Endothelial cell of hepatic sinusoid (primary cell): ENCODE results near the gene GRHL1.
"Not testable (repeated sequence)": the region's sequence is repeated elsewhere in the genome, so short reads cannot be mapped to it uniquely, and the experiment has no call there.

Source experiments
- in situ Hi-C: cut with HindIII; loops from 2 replicates; pipeline ENCODE4 v1.10.0; 2017; ENCODE audit warnings: low sequenced_read_pairs

The GRHL1 gene

DNA sequence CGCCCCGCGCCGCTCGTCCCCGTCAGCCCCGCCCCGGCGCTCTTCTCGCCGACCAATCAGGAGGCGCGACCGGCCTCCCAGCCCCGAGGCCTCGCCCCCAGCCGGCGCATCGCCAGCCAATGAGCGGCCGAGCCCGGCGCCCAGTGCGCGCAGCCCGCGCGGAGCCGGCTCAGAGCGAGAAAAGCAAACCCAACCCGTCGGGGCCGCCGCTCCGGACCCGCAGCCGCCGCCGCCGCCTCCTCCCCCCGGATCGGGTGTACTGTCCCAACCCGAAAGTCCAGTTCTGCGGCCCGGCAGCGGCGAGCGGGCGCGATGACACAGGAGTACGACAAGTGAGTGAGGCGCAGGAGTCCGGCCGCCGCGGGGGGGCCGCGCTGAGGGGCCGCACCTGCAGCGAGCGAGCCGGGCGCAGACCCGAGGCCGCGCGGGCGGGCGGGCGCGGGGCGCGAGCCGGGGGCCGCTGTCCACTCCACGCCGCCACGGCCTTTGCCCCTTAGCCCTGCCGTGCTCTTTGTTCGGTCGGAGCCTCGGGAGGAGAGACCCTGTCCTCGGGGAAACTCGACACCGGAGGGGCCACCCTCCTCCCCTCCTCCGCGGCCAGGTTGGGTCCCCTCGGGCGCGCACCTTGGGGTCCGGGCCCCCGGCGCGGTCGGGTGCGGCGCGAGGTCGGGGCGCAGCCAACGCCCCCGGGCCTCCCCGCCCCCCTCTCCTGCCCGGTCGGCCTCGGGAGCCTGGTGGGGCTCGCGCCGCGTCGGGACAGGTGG lies at the start of gene GRHL1:
Gene GRHL1, plus strand, starts transcription at position 172 of the 764 bp plus-strand sequence. Its CDS starts 141 bp downstream, at position 313.
- in situ Hi-C loops, result no loop called here

DNA sequence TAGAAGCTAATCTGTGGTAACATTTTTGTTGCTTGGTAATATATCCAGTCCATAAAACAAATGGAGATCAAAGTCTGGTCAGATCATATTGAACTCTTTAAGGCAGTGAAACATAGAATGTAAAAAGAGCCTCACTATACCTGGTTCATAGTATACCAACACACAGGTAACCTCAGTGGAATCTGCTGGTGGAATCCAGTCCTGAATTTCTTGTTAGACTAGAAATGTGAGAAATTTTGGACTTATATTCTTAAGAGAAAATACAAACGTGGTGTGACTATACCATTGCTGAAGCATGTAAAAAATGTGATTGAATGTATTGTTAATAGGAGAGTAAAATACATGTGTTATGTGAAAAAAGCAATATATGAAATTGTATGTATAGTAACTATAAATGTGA lies 46.1 kb upstream of the GRHL1 start:
- in situ Hi-C loops, result no loop called here

- in situ Hi-C loops, result no loop called here
Measured at GRCh38 chr2:9907402-9907801, 44.1 kb upstream of the GRHL1 start.

GRCh38 chr2:9908639-9909038 lies 42.9 kb upstream of the GRHL1 start:
- in situ Hi-C loops, result no loop called here

DNA sequence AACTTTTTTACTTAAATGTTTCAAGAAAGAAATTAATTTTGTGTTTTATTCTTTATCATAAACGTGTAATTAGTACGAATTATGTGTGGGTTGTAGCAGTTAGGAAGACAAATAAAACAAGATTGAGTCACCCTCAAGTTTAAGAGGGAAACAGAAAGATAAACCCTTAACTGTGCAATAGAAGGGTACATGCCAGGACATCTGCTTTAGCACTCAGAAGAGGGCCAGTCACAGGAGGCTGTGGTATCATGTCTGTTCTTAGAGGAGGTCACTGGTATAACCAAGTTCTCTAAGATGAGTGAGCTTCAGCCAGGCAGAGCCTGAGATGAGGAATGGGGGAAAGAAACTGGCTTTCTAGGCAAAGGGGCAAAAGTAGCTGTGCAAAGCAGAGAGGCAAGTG lies 42.4 kb upstream of the GRHL1 start:
- in situ Hi-C loops, result no loop called here

GRCh38 chr2:9910699-9911098 lies 40.8 kb upstream of the GRHL1 start:
- in situ Hi-C loops, result no loop called here

GRCh38 chr2:9912468-9912867 lies 39.0 kb upstream of the GRHL1 start:
- in situ Hi-C loops, result no loop called here

DNA sequence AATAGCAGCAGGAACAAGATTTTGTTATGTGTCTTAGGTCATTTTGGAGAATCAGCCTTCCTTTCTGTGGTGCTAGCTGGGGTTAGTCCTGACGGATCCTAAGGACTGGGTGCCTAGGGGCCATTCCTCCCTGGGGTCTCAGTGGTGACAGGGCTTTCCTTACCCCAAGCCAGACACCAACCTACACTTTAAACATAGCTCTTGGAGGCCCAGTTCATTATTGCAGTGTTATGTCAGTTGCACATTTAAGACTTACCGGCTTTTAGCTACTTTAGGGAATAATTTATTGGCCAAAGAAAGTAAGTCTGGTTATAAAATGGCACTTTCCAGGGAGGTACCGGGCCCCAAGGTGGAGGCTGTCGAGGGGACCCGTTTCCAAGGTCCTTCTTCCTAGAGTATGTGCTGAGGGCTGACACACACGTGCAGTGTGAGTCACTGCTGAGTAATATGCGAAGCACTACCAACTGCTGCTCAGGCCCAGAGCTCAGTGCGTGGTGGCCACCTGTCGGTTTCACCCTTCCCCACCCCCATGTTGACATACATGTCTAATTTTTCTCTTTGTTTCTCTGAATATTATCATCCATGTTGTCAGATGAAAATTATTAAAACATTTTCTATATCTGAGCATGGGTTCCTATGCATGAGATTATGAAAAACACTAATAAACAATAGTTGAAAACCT lies 37.0 kb upstream of the GRHL1 start:
- in situ Hi-C loops, result no loop called here

DNA sequence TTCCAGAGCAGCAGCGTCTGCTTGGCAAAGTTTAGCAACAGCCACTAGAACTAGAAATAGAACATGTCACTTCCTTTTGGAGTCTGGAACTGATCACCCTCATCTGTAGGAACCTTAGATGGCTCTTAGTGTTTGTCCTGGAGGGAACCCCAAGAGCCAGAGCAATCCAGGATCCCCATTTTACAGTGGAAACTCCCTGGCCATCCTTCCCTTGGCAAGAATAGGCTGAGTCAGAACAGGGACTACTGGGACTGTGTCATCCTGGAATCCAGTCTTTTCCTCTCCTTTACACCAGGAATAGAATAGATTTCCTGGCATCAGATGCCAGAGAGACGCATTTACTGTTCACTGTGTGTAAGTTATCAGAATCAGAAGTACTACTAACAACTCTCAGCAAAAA lies 33.2 kb upstream of the GRHL1 start:
- in situ Hi-C loops, result no loop called here

DNA sequence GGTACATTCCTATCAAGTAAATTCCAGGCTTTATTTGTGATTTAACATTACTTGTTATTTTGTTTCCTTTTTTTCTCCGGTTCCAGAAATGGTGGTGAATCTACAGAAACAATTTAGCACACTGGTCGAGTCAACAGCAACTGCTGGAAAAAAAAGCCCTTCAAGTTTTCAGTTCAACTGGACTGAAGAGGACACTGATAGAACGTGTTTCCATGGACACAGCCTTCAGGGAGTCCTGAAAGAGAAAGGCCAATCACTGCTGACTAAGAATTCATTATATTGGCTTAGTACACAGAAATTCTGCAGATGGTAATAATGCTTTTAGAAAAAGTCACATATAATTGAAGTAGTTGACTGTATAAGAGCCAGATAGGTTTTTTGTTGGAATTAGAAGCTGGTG lies 32.0 kb upstream of the GRHL1 start:
- in situ Hi-C loops, result no loop called here

GRCh38 chr2:9927020-9927419 lies 24.5 kb upstream of the GRHL1 start:
- in situ Hi-C loops, result not testable (repeated sequence)

GRCh38 chr2:9937258-9937657 lies 14.2 kb upstream of the GRHL1 start:
- in situ Hi-C loops, result no loop called here

DNA sequence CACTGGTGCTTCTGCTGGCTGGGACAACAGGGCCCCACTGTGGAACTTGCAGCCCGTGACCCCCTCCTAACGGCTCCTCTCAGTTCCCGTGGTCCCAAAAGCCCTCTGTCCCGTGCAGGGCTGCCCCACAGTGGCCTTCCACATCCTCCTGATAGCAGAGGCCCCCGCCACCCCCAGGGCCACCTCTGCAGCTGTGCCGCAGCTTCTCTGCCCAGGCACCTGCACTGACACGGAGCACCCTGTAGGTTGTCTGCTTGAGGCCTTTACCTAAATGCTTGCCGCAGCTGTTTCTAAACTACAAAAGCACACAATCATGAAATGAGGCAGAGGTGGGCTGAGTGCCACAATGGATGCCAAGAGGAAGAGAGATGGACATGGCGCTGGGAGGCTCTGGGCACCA lies 13.5 kb upstream of the GRHL1 start:
- in situ Hi-C loops, result no loop called here

- in situ Hi-C loops, result no loop called here
Measured at GRCh38 chr2:9939587-9940485, 11.7 kb upstream of the GRHL1 start.

DNA sequence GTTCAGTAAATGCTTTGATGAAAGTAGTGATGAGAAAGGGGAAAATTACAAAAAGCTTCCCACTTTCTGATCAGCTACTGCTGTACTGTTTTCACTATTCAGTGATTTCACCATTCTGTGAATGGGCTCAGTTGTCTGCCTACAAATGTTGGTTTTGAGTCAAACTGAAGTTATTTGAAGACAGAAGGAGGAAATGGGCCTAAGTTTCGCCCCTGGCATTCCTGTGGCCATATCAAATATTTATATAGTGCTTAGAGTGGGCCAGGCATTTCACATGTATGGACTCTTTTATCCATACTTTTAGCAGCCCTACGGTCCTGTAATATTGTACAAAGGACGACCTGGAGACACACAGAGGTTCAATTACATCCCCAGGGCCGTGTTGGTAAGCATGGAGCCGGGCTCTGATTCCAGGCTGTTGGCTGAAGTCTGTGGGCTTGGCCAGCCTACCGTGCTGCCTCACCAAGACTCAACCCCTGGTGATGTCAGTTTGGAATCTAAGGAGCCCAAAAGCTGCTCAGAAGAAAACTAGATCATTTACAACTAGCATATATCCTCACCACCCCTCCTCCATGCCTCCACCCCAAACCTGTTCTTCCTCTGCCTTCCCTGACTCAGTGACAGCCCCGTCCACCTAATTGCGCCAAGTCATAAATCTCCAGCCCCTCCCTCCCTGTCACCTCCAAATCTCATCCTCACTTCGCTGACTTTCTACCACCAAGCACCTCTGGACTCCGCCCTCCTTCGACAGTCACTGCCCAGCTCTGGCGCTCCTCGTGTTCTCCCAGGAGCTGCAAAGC lies 10.1 kb upstream of the GRHL1 start:
- in situ Hi-C loops, result no loop called here

- in situ Hi-C loops, result no loop called here
Measured at GRCh38 chr2:9941996-9942390, 9.5 kb upstream of the GRHL1 start.

DNA sequence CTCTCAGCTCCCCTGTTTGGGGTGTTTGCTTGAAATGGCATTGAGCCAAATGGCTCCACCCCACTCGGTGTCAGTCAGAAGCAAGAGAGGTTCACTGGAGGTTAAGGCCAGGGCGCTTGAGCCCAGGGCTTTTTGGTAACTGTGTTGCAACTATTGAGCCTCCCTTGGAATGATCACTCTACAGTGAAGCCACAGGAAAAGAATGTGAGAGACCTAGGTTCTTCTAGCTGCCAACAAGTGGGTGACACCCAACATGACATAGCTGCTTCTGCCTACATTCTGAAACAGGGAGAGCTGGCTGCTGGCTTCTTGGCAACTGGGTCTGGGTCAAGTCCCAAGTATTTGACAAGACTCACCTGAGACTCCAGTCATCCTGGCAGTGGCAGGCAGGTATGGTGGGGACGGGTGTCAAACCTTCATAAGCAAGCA lies 7.1 kb upstream of the GRHL1 start:
- in situ Hi-C loops, result no loop called here

DNA sequence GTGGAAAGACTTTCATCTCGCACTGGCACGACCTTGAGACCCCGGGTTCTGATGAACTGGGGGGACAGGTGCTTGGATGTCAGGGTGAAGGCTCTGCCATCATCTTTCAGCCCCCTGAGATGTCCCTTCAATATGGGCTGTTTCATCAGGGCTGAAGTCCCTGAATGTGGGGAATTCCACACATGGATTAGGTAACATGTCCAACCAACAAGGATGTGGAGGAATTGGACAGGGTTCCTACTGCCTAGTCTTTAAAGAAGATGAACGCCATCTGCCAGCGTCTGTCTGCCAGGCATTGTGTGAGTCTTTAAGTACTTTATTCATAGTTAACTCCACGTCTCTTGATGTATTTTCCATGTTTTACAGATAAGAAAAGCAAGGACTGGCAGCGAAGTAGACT lies 5.9 kb upstream of the GRHL1 start:
- in situ Hi-C loops, result no loop called here

GRCh38 chr2:9946076-9946475 lies 5.4 kb upstream of the GRHL1 start:
- in situ Hi-C loops, result no loop called here

DNA sequence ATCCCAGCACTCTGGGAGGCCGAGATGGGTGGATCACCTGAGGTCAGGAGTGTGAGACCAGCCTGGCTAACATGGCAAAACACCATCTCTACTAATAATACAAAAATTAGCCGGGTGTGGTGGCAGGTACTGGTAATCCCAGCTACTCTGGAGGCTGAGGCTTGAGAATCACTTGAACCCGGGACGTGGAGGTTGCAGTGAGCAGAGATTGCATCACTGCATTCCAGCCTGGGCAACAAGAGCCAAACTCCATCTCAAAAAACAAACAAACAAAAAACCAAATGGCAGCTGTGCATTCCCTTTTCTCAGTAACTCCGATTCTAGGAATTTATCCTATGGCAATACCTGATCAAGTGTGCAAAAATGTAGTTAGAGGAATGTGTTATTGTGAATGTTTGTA lies 4.7 kb upstream of the GRHL1 start:
- in situ Hi-C loops, result no loop called here

DNA sequence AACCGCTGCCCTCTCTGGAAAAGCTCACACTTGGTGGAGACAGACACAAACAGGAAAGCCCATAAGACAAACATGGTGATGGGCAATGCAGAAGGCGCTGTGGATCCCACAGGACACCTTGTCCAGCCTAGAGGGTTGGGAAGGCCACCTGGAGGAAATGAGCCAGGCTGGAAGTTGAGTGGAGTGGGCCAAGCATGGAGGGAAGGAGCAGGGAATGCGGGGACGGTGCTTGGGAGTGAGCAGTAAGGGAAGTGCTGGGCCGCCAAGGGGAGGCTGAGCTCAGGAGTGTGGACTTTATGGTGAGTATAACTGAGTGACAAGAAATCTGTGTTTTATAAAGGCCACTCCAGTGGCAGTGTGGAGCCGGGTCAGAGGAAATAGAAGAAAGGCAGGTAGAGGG lies 2.8 kb upstream of the GRHL1 start:
- in situ Hi-C loops, result no loop called here
